Loucy (cell line): ENCODE results near the gene HLA-A.

Experiments
- EZH2phosphoT487 ChIP-seq: fragments of 200-600 bp; IDR thresholded peaks from 2 replicates; pipeline ENCODE4 v1.6.1; 2018; ENCODE audit warnings: antibody characterized with exemption, mild to moderate bottlenecking, moderate library complexity, borderline replicate concordance
- TF ChIP-seq, protein P1 (sequence below): fragments of 200-600 bp; sonication (generic); conservative IDR thresholded peaks from 2 replicates; pipeline ENCODE4 v1.5.1; 2014; ENCODE audit warnings: mild to moderate bottlenecking, antibody characterized with exemption, low read length

DNA sequence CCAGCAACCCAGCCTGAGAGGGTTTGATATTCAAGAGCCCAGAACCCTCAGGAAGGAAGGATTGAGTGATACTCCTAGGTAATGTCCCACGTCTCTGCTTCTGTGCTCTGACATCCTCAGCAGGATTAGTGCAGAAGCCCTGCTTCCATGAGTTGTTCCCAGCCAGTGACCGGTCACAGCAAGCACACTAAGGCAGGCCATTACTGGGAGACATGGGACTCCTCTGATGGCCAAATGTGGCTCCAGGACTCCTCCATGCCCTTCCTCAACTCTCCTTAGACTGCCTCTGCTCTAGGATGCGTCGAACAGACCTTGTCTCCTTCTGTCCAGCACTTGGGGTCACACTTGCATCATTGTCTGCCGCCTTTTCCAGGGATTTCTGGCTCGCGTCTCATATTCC is 7.6 kb downstream of the HLA-A start:
- no peak for TF ChIP-seq EZH2phosphoT487
- TF ChIP-seq, protein P1, sequence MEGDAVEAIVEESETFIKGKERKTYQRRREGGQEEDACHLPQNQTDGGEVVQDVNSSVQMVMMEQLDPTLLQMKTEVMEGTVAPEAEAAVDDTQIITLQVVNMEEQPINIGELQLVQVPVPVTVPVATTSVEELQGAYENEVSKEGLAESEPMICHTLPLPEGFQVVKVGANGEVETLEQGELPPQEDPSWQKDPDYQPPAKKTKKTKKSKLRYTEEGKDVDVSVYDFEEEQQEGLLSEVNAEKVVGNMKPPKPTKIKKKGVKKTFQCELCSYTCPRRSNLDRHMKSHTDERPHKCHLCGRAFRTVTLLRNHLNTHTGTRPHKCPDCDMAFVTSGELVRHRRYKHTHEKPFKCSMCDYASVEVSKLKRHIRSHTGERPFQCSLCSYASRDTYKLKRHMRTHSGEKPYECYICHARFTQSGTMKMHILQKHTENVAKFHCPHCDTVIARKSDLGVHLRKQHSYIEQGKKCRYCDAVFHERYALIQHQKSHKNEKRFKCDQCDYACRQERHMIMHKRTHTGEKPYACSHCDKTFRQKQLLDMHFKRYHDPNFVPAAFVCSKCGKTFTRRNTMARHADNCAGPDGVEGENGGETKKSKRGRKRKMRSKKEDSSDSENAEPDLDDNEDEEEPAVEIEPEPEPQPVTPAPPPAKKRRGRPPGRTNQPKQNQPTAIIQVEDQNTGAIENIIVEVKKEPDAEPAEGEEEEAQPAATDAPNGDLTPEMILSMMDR: no peak
